HCT116 (cell line): ENCODE results near the gene ZSWIM3. TPM values are rescaled to one million over a fixed set of nuclear protein-coding genes. Genes with fewer than 3 reads are reported as not detected.

Experiments used
- ATAC-seq: fragments of 200-7000 bp; cut with Tn5 transposase; 2 replicates; pipeline ENCODE4 v1.9.1; 2020; ENCODE audit warnings: mild to moderate bottlenecking, moderate library complexity
- BruUV-seq: library from RNA; stranded (reverse); fragments of 400-500 nt; replicated peaks from 2 replicates; lab custom pipeline; 2021; lab: Mats Ljungman, UMichigan
- CTCF ChIA-PET: fragments of 300-600 bp; sonication (Branson Sonifier 250); formaldehyde crosslinking; loops from one replicate; lab custom pipeline; 2021; ENCODE audit warnings: antibody characterized with exemption; lab: Charles Lee
- POLR2A ChIA-PET: fragments of 300-600, 350-600 bp; sonication (Branson Sonifier 250); formaldehyde crosslinking; loops from one replicate; lab custom pipeline; 2021; ENCODE audit warnings: antibody characterized with exemption; lab: Charles Lee
- RAD21 ChIA-PET, 2 experiments: fragments of 300-600 bp; sonication (Branson Sonifier 250); formaldehyde crosslinking; loops; one replicate each; lab custom pipeline; 2023; ENCODE audit warnings: low total read pairs in 2 of 2; ENCODE audit not compliant: uncharacterized antibody in 2 of 2, unreplicated experiment in 2 of 2, low non-redundant PET in 1 of 2; lab: Charles Lee
- DNase-seq: peaks from one replicate; pipeline ENCODE4 v3.0.0-alpha.2; 2010; ENCODE audit warnings: low read depth, low spot score
- H2AFZ ChIP-seq: fragments of 200-600 bp; shearing (Covaris generic), sonication (generic); 2 replicates; pipeline ENCODE4 v1.6.1; 2017; ENCODE audit warnings: low read depth, mixed run types, mixed read lengths, antibody characterized with exemption, low read length; ENCODE audit not compliant: poor library complexity, severe bottlenecking
- H3K27ac ChIP-seq: 2 replicates; pipeline ENCODE4 v1.5.1; 2012; ENCODE audit warnings: low read depth, low read length
- H3K27me3 ChIP-seq: fragments of 200-600 bp; sonication (generic); 2 replicates; pipeline ENCODE4 v1.6.1; 2016; ENCODE audit warnings: mixed run types, low read length, mixed read lengths; ENCODE audit not compliant: insufficient read depth
- H3K36me3 ChIP-seq, 2 experiments: fragments of 200-500 bp in 1 of 2; fragments of 200-600 bp in 1 of 2; sonication (Bioruptor generic) in 1 of 2; sonication (generic) in 1 of 2; 2 replicates each; pipeline versions ENCODE4 v1.5.1 to v1.6.1; 2014 to 2016; ENCODE audit warnings: low read length in 2 of 2, inconsistent platforms in 1 of 2, mixed read lengths in 1 of 2, mixed run types in 1 of 2; ENCODE audit not compliant: insufficient read depth in 2 of 2, control insufficient read depth in 1 of 2
- H3K4me1 ChIP-seq, 2 experiments: fragments of 200-600 bp in 1 of 2; sonication (generic) in 1 of 2; 2 replicates each; pipeline versions ENCODE4 v1.5.1 to v1.6.1; 2012 to 2017; ENCODE audit warnings: low read length in 2 of 2, inconsistent platforms in 1 of 2, mild to moderate bottlenecking in 1 of 2, mixed read lengths in 1 of 2, mixed run types in 1 of 2, moderate library complexity in 1 of 2; ENCODE audit not compliant: insufficient read depth in 2 of 2, control insufficient read depth in 1 of 2
- H3K4me2 ChIP-seq: fragments of 200-600 bp; sonication (generic); 2 replicates; pipeline ENCODE4 v1.6.1; 2017; ENCODE audit warnings: mixed run types, low read length, mixed read lengths
- H3K4me3 ChIP-seq, 2 experiments: fragments of 200-600 bp in 1 of 2; sonication (generic) in 1 of 2; replicated peaks in 1 of 2; 2 replicates each; pipeline ENCODE4 v1.5.1; 2011 to 2016; ENCODE audit warnings: low read length in 2 of 2, control low read depth in 1 of 2, low read depth in 1 of 2, mild to moderate bottlenecking in 1 of 2, mixed read lengths in 1 of 2, mixed run types in 1 of 2
- H3K79me2 ChIP-seq: fragments of 200-600 bp; sonication (generic); 2 replicates; pipeline ENCODE4 v1.6.1; 2017; ENCODE audit warnings: mild to moderate bottlenecking, mixed run types, low read length, moderate library complexity, mixed read lengths; ENCODE audit not compliant: insufficient read depth
- H3K9ac ChIP-seq: fragments of 200-600 bp; sonication (generic); 2 replicates; pipeline ENCODE4 v1.6.1; 2016; ENCODE audit warnings: low read length, mixed read lengths
- H3K9me2 ChIP-seq: fragments of 200-600 bp; sonication (generic), shearing (Covaris generic); 2 replicates; pipeline ENCODE4 v1.6.1; 2017; ENCODE audit warnings: mixed run types, mild to moderate bottlenecking, moderate library complexity; ENCODE audit not compliant: insufficient read depth
- H3K9me3 ChIP-seq, 2 experiments: fragments of 200-500 bp in 1 of 2; fragments of 200-600 bp in 1 of 2; sonication (Bioruptor generic) in 1 of 2; sonication (generic) in 1 of 2; 2 replicates each; pipeline ENCODE4 v1.6.1; 2014 to 2017; ENCODE audit warnings: low read length in 2 of 2, mixed read lengths in 2 of 2, inconsistent platforms in 1 of 2, low read depth in 1 of 2, mild to moderate bottlenecking in 1 of 2, mixed run types in 1 of 2, moderate library complexity in 1 of 2; ENCODE audit not compliant: control insufficient read depth in 1 of 2, insufficient read depth in 1 of 2
- H4K20me1 ChIP-seq: fragments of 200-600 bp; sonication (generic), shearing (Covaris generic); 2 replicates; pipeline ENCODE4 v1.6.1; 2017; ENCODE audit warnings: mixed run types, mild to moderate bottlenecking, moderate library complexity; ENCODE audit not compliant: insufficient read depth
- CBX3 ChIP-seq: IDR thresholded peaks from 2 replicates; pipeline ENCODE4 v1.6.1; 2012; ENCODE audit warnings: low read depth
- FOSL1 ChIP-seq: IDR thresholded peaks from 2 replicates; pipeline ENCODE4 v1.6.1; 2012; ENCODE audit warnings: low read depth
- POLR2A ChIP-seq: IDR thresholded peaks from 2 replicates; pipeline ENCODE4 v1.7.0; 2011; ENCODE audit warnings: borderline replicate concordance; ENCODE audit not compliant: insufficient read depth, insufficient read length; ENCODE audit errors: extremely low read depth
- POLR2AphosphoS5 ChIP-seq: IDR thresholded peaks from 2 replicates; pipeline ENCODE4 v1.6.1; 2011; ENCODE audit warnings: mild to moderate bottlenecking, low read depth, low read length, moderate library complexity
- RAD21 ChIP-seq: IDR thresholded peaks from 2 replicates; pipeline ENCODE4 v1.6.1; 2012; ENCODE audit warnings: low read depth, mild to moderate bottlenecking
- SIN3A ChIP-seq: IDR thresholded peaks from 2 replicates; pipeline ENCODE4 v1.6.1; 2012; ENCODE audit warnings: low read depth
- YY1 ChIP-seq: IDR thresholded peaks from 2 replicates; pipeline ENCODE4 v1.6.1; 2011; ENCODE audit warnings: low read length, low read depth, moderate library complexity, mild to moderate bottlenecking; ENCODE audit not compliant: insufficient replicate concordance; ENCODE audit errors: extremely low read depth
- ZFX ChIP-seq: fragments of 450-650 bp; IDR thresholded peaks from 2 replicates; pipeline ENCODE4 v1.6.1; 2017
- intact Hi-C: fragments of 100-400 bp; cut with micrococcal nuclease; formaldehyde crosslinking; loops from 2 replicates; pipeline ENCODE4 v1.10.0; 2022
- total RNA-seq: library from RNA; stranded (reverse); gene quantifications from one replicate; pipeline ENCODE4 v1.2.1, GENCODE V29; 2021; ENCODE audit not compliant: unreplicated experiment
- TF ChIP-seq, protein P1 (sequence below): IDR thresholded peaks from 2 replicates; pipeline ENCODE4 v1.6.1; 2012

ZSWIM3 gene
- total RNA-seq, 1 experiment from 2014 or later = 1.8 TPM

- BruUV-seq = TSS peak; percentile 62
- POLR2A ChIA-PET = interaction anchor here (0.7 to 0.9 kb wide), 3 partner anchors 12 to 137 kb away, joined by 3 to 4 read pairs (median 3); no protein-coding TSS in a partner anchor
- no peaks in the 10 kb centered on the region for H4K20me1 ChIP-seq
- peak overlapping the region; percentile 66 for H3K9ac ChIP-seq
- H3K4me2 ChIP-seq = peak overlapping the region; percentile 90
- H3K79me2 ChIP-seq = no peaks in the 10 kb centered on the region
- H3K36me3 ChIP-seq = no peaks in the 10 kb centered on the region
- no peaks in the 10 kb centered on the region for H3K9me2 ChIP-seq
- no peaks in the 10 kb centered on the region for H3K27me3 ChIP-seq
- peaks cover 26 to 35% of the 10 kb centered on the region in 2 experiments for H3K4me1 ChIP-seq
- ATAC-seq = peak; percentile 80
- peak overlapping the region; percentile 65 to 74 for H3K4me3 ChIP-seq
- CTCF ChIA-PET = no interaction called here
- H3K27ac ChIP-seq = peak overlapping the region; percentile 68
- no peak for DNase-seq
- RAD21 ChIA-PET = no interaction called here
- no peak overlapping the region for H2AFZ ChIP-seq
- intact Hi-C loops = loop anchor here (10.0 kb wide), 1 partner anchor 101 kb away; the partner anchor contains the start of gene PCIF1
- H3K9me3 ChIP-seq = no peaks in the 10 kb centered on the region
- TF ChIP-seq RAD21 = no peak
- TF ChIP-seq SIN3A = no peak; the same call in 1 of the 2 replicates
- peak; percentile 53 for TF ChIP-seq POLR2A
- TF ChIP-seq POLR2AphosphoS5 = peak; percentile 63; the same call in 1 of the 2 replicates
- peak; percentile 58 for TF ChIP-seq ZFX
- TF ChIP-seq, all 23 proteins: peak for 3
Observed at GRCh38 chr20:45833883-45834796, 23.3 kb upstream of the ZSWIM3 start.

DNA sequence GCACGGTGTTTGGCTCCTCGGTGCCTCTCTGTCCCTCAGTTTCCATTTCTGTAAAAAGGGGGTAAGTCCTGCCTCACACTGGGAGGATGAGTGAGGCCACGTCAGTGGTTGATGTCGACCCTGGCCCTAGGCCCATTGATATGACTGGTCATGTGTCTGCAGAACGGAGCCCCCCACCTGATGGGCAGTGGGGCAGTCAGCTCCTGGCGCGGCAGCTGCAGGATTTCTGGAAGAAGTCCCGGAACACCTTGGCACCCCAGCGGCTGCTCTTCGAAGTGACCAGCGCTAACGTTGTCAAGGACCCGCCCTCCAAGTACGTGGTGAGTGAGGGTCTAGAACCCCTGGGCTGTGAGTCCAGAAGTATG lies 22.6 kb upstream of the ZSWIM3 start:
- BruUV-seq = no TSS peak
- no peaks in the 10 kb centered on the region for H3K79me2 ChIP-seq
- CTCF ChIA-PET = no interaction called here
- H3K4me3 ChIP-seq = peak overlapping the region; percentile 65 to 74; a peak in 2 of 4 replicates
- no peak for ATAC-seq
- RAD21 ChIA-PET = no interaction called here
- H3K9ac ChIP-seq = peak overlapping the region; percentile 66; the same call in 1 of the 2 replicates
- no peaks in the 10 kb centered on the region for H4K20me1 ChIP-seq
- POLR2A ChIA-PET = no interaction called here
- TF ChIP-seq CBX3 = no peak
- no peak for TF ChIP-seq RAD21
- no peak for TF ChIP-seq FOSL1
- TF ChIP-seq YY1 = no peak
- TF ChIP-seq, protein P1, sequence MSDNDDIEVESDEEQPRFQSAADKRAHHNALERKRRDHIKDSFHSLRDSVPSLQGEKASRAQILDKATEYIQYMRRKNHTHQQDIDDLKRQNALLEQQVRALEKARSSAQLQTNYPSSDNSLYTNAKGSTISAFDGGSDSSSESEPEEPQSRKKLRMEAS = no peak
- no peak overlapping the region for H2AFZ ChIP-seq
- H3K4me2 ChIP-seq = peak overlapping the region; percentile 90
- no peaks in the 10 kb centered on the region for H3K9me3 ChIP-seq
- intact Hi-C loops = loop anchor here (10.0 kb wide), 1 partner anchor 100 kb away; the partner anchor contains the start of gene PCIF1
- no peaks in the 10 kb centered on the region for H3K9me2 ChIP-seq
- no peaks in the 10 kb centered on the region for H3K27me3 ChIP-seq
- H3K4me1 ChIP-seq = peaks cover 26 to 35% of the 10 kb centered on the region in 2 experiments
- no peak for DNase-seq
- H3K36me3 ChIP-seq = no peaks in the 10 kb centered on the region
- H3K27ac ChIP-seq = no peak overlapping the region
